GM23338 (cell line): ENCODE results near the gene RBM44.

Experiments
- CREB1 ChIP-seq: fragments of 250-450 bp; sonication (Bioruptor Pico); IDR thresholded peaks from 2 replicates; pipeline ENCODE4 v1.5.0; 2020; ENCODE audit warnings: low read depth, mild to moderate bottlenecking, moderate library complexity
- ETS1 ChIP-seq: IDR thresholded peaks from 2 replicates; pipeline ENCODE4 v1.6.1; 2016; ENCODE audit warnings: antibody characterized with exemption
- POLR2AphosphoS5 ChIP-seq: IDR thresholded peaks from 2 replicates; pipeline ENCODE4 v1.6.1; 2016; ENCODE audit warnings: antibody characterized with exemption, low read depth
- ZNF114 ChIP-seq: fragments of 250-450 bp; sonication (Bioruptor Pico); IDR thresholded peaks from 2 replicates; pipeline ENCODE4 v1.5.0; 2020; ENCODE audit warnings: mild to moderate bottlenecking, moderate library complexity
- ZNF331 ChIP-seq: fragments of 250-450 bp; sonication (Bioruptor Pico); IDR thresholded peaks from 2 replicates; pipeline ENCODE4 v1.5.0; 2020; ENCODE audit warnings: low read depth, mild to moderate bottlenecking, moderate library complexity
- TF ChIP-seq, protein P1 (sequence below), 2 experiments: fragments of 200-600 bp in 1 of 2; sonication (generic) in 1 of 2; conservative IDR thresholded peaks; 2 replicates each; pipeline versions ENCODE4 v1.5.1 to v1.6.1; 2016 to 2017; ENCODE audit warnings: antibody characterized with exemption in 2 of 2, low read depth in 2 of 2, mild to moderate bottlenecking in 2 of 2, moderate library complexity in 1 of 2
- TF ChIP-seq, protein P2 (sequence below): IDR thresholded peaks from one replicate; pipeline ENCODE4 v1.6.1; 2018; ENCODE audit warnings: antibody characterized with exemption; ENCODE audit not compliant: unreplicated experiment

DNA sequence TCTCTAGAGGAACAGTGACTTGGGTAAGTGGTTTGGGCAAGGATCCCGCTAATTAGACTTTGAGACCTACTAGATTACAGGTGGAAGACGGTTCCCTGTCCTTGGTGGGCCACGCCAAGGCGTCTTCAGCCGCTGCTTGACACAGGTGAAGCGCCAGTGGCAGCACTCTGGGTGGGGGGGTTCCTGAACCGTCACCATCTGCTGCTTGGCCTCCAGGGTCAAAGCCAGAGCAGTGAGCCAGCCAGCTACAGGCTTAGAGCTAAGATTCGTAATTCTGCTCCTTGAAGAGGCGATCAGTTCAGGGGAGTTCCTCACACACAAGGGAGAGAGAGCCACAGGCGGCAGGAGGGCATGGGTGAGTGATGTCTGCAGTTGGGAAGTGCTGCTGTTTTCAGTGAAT, 39.4 kb upstream of the RBM44 start:
- TF ChIP-seq, protein P1, sequence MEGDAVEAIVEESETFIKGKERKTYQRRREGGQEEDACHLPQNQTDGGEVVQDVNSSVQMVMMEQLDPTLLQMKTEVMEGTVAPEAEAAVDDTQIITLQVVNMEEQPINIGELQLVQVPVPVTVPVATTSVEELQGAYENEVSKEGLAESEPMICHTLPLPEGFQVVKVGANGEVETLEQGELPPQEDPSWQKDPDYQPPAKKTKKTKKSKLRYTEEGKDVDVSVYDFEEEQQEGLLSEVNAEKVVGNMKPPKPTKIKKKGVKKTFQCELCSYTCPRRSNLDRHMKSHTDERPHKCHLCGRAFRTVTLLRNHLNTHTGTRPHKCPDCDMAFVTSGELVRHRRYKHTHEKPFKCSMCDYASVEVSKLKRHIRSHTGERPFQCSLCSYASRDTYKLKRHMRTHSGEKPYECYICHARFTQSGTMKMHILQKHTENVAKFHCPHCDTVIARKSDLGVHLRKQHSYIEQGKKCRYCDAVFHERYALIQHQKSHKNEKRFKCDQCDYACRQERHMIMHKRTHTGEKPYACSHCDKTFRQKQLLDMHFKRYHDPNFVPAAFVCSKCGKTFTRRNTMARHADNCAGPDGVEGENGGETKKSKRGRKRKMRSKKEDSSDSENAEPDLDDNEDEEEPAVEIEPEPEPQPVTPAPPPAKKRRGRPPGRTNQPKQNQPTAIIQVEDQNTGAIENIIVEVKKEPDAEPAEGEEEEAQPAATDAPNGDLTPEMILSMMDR (conservative IDR thresholded peaks at IDR 0.05; ENCODE audit: low read depth in 2 of 2) = no peak
- no peak for TF ChIP-seq POLR2AphosphoS5
- TF ChIP-seq, protein P2, sequence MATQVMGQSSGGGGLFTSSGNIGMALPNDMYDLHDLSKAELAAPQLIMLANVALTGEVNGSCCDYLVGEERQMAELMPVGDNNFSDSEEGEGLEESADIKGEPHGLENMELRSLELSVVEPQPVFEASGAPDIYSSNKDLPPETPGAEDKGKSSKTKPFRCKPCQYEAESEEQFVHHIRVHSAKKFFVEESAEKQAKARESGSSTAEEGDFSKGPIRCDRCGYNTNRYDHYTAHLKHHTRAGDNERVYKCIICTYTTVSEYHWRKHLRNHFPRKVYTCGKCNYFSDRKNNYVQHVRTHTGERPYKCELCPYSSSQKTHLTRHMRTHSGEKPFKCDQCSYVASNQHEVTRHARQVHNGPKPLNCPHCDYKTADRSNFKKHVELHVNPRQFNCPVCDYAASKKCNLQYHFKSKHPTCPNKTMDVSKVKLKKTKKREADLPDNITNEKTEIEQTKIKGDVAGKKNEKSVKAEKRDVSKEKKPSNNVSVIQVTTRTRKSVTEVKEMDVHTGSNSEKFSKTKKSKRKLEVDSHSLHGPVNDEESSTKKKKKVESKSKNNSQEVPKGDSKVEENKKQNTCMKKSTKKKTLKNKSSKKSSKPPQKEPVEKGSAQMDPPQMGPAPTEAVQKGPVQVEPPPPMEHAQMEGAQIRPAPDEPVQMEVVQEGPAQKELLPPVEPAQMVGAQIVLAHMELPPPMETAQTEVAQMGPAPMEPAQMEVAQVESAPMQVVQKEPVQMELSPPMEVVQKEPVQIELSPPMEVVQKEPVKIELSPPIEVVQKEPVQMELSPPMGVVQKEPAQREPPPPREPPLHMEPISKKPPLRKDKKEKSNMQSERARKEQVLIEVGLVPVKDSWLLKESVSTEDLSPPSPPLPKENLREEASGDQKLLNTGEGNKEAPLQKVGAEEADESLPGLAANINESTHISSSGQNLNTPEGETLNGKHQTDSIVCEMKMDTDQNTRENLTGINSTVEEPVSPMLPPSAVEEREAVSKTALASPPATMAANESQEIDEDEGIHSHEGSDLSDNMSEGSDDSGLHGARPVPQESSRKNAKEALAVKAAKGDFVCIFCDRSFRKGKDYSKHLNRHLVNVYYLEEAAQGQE = no peak
- TF ChIP-seq CREB1 (CRISPR knock-in tag) = no peak
- TF ChIP-seq ETS1 = no peak
- TF ChIP-seq ZNF114 (CRISPR knock-in tag) = no peak
- TF ChIP-seq ZNF331 (CRISPR knock-in tag) = no peak
